ENCODE data around the gene SUMO4.

SUMO4 gene

GRCh38 chr6:149383371-149383770 lies 16.7 kb upstream of the SUMO4 start:
- no peaks in the 10 kb centered on the region for H3K4me1 Mint-ChIP-seq
- TF ChIP-seq, protein P1, sequence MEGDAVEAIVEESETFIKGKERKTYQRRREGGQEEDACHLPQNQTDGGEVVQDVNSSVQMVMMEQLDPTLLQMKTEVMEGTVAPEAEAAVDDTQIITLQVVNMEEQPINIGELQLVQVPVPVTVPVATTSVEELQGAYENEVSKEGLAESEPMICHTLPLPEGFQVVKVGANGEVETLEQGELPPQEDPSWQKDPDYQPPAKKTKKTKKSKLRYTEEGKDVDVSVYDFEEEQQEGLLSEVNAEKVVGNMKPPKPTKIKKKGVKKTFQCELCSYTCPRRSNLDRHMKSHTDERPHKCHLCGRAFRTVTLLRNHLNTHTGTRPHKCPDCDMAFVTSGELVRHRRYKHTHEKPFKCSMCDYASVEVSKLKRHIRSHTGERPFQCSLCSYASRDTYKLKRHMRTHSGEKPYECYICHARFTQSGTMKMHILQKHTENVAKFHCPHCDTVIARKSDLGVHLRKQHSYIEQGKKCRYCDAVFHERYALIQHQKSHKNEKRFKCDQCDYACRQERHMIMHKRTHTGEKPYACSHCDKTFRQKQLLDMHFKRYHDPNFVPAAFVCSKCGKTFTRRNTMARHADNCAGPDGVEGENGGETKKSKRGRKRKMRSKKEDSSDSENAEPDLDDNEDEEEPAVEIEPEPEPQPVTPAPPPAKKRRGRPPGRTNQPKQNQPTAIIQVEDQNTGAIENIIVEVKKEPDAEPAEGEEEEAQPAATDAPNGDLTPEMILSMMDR (IDR thresholded peaks at IDR 0.05; ENCODE audit: unreplicated experiment in 3 of 3), result no peak
- H3K9me3 Mint-ChIP-seq, result peaks cover 4% of the 10 kb centered on the region
- no peak overlapping the region for H3K27ac Mint-ChIP-seq
- H3K36me3 Mint-ChIP-seq (ENCODE audit: low read depth), result peaks cover 74% of the 10 kb centered on the region
- no peak overlapping the region for H3K4me3 Mint-ChIP-seq
- no peaks in the 10 kb centered on the region for H3K27me3 Mint-ChIP-seq (ENCODE audit: low read depth)

- TF ChIP-seq, protein P1 (IDR thresholded peaks at IDR 0.05; ENCODE audit: unreplicated experiment in 3 of 3), result no peak
- Mint-ChIP-seq H3K9me3 (no peaks in the 10 kb centered on the region), H3K36me3 (ENCODE audit: low read depth) (peaks cover 64% of the 10 kb centered on the region), H3K27ac (peak overlapping the region in 1 of 3 experiments; percentile 23), H3K4me1 (no peaks in the 10 kb centered on the region), H3K4me3 (no peak overlapping the region), H3K27me3 (ENCODE audit: low read depth) (no peaks in the 10 kb centered on the region)
Measured at GRCh38 chr6:149384464-149384863, 15.6 kb upstream of the SUMO4 start.

- H3K27me3 Mint-ChIP-seq (ENCODE audit: low read depth), result no peaks in the 10 kb centered on the region
- H3K9me3 Mint-ChIP-seq, result no peaks in the 10 kb centered on the region
- no peak overlapping the region for H3K27ac Mint-ChIP-seq
- no peaks in the 10 kb centered on the region for H3K4me1 Mint-ChIP-seq
- TF ChIP-seq, protein P1 (IDR thresholded peaks at IDR 0.05; ENCODE audit: unreplicated experiment in 3 of 3), result no peak
- no peak overlapping the region for H3K4me3 Mint-ChIP-seq
- peaks cover 61% of the 10 kb centered on the region for H3K36me3 Mint-ChIP-seq (ENCODE audit: low read depth)
Measured at GRCh38 chr6:149385998-149386646, 13.9 kb upstream of the SUMO4 start.

- peaks cover 65% of the 10 kb centered on the region for H3K36me3 Mint-ChIP-seq (ENCODE audit: low read depth)
Measured at GRCh38 chr6:149387779-149388512, 12.1 kb upstream of the SUMO4 start.

DNA sequence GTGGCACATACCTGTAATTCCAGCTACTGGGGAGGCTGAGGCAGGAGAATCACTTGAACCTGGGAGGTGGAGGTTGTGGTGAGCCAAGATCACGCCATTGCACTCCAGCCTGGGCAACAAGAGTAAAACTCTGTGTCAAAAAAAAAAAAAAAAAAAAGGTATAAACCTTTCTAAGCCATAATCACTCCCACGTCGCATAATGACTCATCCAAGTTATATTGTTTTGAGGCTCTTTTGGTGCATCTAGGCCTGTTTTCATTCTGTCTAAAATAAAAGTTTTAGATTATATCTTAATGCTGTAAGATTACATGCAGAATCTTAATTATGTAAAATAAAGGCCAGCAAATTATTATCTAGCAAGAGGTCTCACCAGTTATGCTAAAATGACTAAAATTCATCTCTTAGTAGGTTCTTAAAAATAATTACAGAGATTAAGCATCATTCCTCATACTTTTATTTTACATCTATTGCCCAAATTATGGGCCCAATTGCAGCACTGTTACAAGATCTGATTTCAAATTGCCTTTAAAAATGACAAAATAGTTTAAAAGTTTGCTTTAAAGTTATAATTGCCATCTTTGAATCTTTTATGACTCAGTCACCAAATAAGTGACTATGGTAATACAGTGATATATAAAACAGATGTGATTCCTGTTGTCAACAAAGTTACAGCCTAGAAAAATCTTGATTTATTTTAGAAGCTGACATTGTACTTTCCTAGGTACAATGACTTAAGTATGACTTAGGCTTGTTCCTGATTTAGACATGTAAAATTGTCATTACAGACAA lies 10.4 kb upstream of the SUMO4 start:
- Mint-ChIP-seq H3K27me3 (ENCODE audit: low read depth) (no peaks in the 10 kb centered on the region), H3K27ac (no peak overlapping the region), H3K9me3 (no peaks in the 10 kb centered on the region), H3K36me3 (ENCODE audit: low read depth) (peaks cover 63% of the 10 kb centered on the region), H3K4me1 (no peaks in the 10 kb centered on the region), H3K4me3 (no peak overlapping the region)
- TF ChIP-seq, protein P1 (IDR thresholded peaks at IDR 0.05; ENCODE audit: unreplicated experiment in 3 of 3), result no peak

More at GRCh38 chr6:149387779-149388512, 12.1 kb upstream of the SUMO4 start:
- no peaks in the 10 kb centered on the region for H3K9me3 Mint-ChIP-seq
- no peak overlapping the region for H3K4me3 Mint-ChIP-seq
- TF ChIP-seq, protein P1 (IDR thresholded peaks at IDR 0.05; ENCODE audit: unreplicated experiment in 3 of 3), result no peak
- no peaks in the 10 kb centered on the region for H3K4me1 Mint-ChIP-seq
- no peaks in the 10 kb centered on the region for H3K27me3 Mint-ChIP-seq (ENCODE audit: low read depth)
- H3K27ac Mint-ChIP-seq, result no peak overlapping the region
